ENCODE results near the gene POU3F1. TPM values are rescaled to one million over a fixed set of nuclear protein-coding genes. Genes with fewer than 3 reads are reported as not detected.

POU3F1 gene
- total RNA-seq, 4 donors from 2014 or later: 8.8 to 28.5 (median 13.5) TPM

DNA sequence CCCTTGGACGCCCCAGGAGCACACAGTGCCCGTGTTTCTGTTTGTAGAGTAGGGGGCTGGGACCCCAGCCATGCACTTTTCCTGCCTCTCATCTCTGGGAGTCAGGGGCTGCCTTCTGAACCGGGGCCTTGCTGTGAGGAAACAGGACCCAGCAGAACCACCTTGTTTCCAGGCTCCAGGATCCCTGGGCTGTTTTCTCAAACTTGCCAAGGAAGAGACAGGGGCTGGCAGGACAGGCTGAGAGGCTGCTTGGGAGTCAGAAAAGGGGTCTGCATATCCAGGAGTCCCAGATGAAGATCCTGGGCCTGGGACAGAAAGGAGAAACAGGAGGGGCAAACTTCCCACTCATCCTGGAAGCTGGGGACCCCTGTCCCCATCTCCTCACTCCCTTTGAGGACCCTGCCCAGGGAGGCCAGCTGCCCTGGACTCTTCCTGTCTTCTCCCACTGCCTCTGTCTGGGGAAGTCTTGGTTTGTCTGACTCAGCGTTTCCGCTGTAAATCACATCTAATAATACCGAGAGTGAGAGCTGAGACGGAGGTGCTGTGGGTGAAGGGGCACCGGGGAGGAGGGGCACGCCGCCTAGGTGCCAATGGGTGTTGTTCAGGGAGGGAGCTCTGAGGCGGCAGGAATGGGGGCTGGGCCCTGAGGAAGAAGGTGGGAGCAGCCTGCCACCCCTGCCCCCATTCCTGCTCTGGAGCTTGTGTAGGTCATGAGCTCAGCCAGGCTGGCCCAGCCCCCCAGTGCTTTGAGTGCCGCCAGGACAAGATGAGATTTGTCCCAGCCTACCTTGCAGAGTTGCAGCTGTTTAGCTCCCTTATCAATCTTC is 16.7 kb downstream of the POU3F1 start:
- DNase-seq (ENCODE audit: low spot score in 2 of 2): no peak
- H3K4me3 ChIP-seq: no peak overlapping the region
- peaks cover 62% of the 10 kb centered on the region for H3K4me1 ChIP-seq
- H3K27me3 ChIP-seq: no peaks in the 10 kb centered on the region
- 14% methylated on average over 11 of the region's 12 CpGs for WGBS
- H3K27ac ChIP-seq: peak overlapping the region; percentile 40
- TF ChIP-seq POLR2AphosphoS5 (IDR thresholded peaks at IDR 0.05) (no peak), POLR2A (IDR thresholded peaks at IDR 0.05) (no peak), EP300 (IDR thresholded peaks at IDR 0.05) (no peak)
- TF ChIP-seq, protein P1, sequence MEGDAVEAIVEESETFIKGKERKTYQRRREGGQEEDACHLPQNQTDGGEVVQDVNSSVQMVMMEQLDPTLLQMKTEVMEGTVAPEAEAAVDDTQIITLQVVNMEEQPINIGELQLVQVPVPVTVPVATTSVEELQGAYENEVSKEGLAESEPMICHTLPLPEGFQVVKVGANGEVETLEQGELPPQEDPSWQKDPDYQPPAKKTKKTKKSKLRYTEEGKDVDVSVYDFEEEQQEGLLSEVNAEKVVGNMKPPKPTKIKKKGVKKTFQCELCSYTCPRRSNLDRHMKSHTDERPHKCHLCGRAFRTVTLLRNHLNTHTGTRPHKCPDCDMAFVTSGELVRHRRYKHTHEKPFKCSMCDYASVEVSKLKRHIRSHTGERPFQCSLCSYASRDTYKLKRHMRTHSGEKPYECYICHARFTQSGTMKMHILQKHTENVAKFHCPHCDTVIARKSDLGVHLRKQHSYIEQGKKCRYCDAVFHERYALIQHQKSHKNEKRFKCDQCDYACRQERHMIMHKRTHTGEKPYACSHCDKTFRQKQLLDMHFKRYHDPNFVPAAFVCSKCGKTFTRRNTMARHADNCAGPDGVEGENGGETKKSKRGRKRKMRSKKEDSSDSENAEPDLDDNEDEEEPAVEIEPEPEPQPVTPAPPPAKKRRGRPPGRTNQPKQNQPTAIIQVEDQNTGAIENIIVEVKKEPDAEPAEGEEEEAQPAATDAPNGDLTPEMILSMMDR (IDR thresholded peaks at IDR 0.05): no peak
- H3K9me3 ChIP-seq: no peaks in the 10 kb centered on the region
- peaks cover 12% of the 10 kb centered on the region for H3K36me3 ChIP-seq

DNA sequence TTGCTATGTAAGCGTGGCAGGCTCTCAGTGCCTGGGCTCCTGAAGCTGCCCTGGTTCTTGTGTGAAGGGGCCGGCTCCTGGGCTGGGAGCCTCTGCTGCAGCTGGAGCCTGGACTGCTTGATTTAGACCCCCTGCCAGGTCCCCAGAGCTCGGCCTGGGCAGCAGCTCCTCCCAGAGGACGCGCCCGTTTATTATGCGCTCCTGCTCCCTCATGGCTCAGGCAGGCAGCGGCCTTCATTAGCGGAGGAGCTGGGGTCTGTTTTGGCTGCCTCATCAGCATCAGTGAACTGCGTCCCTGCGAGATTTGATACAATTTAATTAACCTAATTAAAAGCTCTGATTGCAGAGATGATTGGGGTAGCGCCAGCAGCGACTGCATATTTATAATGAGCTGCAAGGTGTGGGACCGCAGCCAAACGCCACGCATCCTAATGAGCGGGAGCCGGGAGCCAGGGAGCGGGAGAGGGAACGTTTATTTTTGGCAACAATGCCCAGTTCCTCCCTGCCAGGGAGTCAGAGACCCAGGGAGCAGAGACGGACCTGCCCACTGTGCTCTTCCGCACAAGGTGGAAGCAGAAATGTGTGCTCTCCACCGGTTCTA is 17.4 kb downstream of the POU3F1 start:
- 25% methylated on average over 16 of the region's 23 CpGs for WGBS
- Histone ChIP-seq H3K4me3 (no peak overlapping the region), H3K27ac (peak overlapping the region; percentile 40), H3K9me3 (no peaks in the 10 kb centered on the region), H3K27me3 (no peaks in the 10 kb centered on the region), H3K4me1 (peaks cover 64% of the 10 kb centered on the region), H3K36me3 (peaks cover 14% of the 10 kb centered on the region)
- TF ChIP-seq POLR2A (IDR thresholded peaks at IDR 0.05): no peak
- TF ChIP-seq POLR2AphosphoS5 (IDR thresholded peaks at IDR 0.05): no peak
- no peak for TF ChIP-seq EP300 (IDR thresholded peaks at IDR 0.05)
- TF ChIP-seq, protein P1 (IDR thresholded peaks at IDR 0.05): no peak
- DNase-seq (ENCODE audit: low spot score in 2 of 2): no peak

DNA sequence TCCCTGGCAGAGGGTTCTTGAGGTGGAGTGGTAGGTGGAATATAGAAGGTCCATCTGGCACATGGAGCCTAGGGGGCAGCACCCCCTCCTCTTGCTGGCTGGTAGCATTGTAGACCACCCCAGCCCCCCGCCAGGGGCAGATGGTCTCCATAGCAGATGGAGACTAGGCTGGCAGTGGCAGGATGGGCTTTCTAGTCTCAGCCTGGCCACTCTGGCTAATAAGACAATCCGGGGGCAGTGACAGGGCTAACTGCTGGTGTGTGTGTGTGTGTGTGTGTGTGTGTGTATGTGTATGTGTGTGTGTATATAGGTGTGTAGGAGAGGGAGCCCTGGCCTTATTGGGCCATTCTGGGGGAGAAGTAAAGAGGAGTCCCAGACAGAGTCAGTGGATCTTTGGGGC is 17.9 kb downstream of the POU3F1 start:
- H3K36me3 ChIP-seq: peaks cover 19% of the 10 kb centered on the region
- TF ChIP-seq EP300 (IDR thresholded peaks at IDR 0.05): no peak
- no peak for TF ChIP-seq POLR2A (IDR thresholded peaks at IDR 0.05)
- no peak for TF ChIP-seq POLR2AphosphoS5 (IDR thresholded peaks at IDR 0.05)
- no peak for DNase-seq (ENCODE audit: low spot score in 2 of 2)
- 83% methylated on average over 1 of the region's 2 CpGs for WGBS
- no peak overlapping the region for H3K4me3 ChIP-seq
- H3K4me1 ChIP-seq: peaks cover 64% of the 10 kb centered on the region
- H3K27me3 ChIP-seq: no peaks in the 10 kb centered on the region
- H3K27ac ChIP-seq: peak overlapping the region; percentile 16
- H3K9me3 ChIP-seq: no peaks in the 10 kb centered on the region

DNA sequence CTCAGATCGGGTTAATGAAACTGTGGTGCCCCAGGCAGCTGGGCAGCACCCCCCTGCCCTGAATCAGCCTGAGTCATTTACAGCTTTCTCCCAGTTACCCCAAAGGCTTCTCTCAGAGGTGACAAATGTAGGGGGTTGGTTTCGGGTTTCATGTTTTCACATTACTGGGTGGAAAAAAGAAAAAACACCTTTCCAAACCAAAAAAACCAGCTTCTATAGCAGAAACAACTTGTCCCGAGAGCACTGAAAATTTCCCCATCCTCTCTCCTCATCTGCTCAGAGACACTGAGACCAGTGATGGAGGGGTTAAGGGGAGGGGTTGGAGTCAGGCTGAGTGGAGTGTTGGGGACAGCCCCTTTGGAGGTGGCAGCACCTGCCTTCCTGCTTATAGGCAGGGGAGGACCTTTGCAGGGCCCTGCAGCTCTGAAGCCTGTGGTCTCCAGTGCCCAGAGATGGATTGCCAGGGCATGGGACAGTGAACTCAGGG is 18.4 kb downstream of the POU3F1 start:
- Histone ChIP-seq H3K4me1 (peaks cover 64% of the 10 kb centered on the region), H3K4me3 (no peak overlapping the region), H3K27me3 (no peaks in the 10 kb centered on the region), H3K36me3 (peaks cover 23% of the 10 kb centered on the region), H3K9me3 (no peaks in the 10 kb centered on the region), H3K27ac (peak overlapping the region; percentile 62)
- DNase-seq (ENCODE audit: low spot score in 2 of 2): no peak
- no peak for TF ChIP-seq POLR2A (IDR thresholded peaks at IDR 0.05)
- TF ChIP-seq, protein P1 (IDR thresholded peaks at IDR 0.05): no peak
- no peak for TF ChIP-seq POLR2AphosphoS5 (IDR thresholded peaks at IDR 0.05)
- no peak for TF ChIP-seq EP300 (IDR thresholded peaks at IDR 0.05)
- 44% methylated on average over 3 of the region's 3 CpGs for WGBS

DNA sequence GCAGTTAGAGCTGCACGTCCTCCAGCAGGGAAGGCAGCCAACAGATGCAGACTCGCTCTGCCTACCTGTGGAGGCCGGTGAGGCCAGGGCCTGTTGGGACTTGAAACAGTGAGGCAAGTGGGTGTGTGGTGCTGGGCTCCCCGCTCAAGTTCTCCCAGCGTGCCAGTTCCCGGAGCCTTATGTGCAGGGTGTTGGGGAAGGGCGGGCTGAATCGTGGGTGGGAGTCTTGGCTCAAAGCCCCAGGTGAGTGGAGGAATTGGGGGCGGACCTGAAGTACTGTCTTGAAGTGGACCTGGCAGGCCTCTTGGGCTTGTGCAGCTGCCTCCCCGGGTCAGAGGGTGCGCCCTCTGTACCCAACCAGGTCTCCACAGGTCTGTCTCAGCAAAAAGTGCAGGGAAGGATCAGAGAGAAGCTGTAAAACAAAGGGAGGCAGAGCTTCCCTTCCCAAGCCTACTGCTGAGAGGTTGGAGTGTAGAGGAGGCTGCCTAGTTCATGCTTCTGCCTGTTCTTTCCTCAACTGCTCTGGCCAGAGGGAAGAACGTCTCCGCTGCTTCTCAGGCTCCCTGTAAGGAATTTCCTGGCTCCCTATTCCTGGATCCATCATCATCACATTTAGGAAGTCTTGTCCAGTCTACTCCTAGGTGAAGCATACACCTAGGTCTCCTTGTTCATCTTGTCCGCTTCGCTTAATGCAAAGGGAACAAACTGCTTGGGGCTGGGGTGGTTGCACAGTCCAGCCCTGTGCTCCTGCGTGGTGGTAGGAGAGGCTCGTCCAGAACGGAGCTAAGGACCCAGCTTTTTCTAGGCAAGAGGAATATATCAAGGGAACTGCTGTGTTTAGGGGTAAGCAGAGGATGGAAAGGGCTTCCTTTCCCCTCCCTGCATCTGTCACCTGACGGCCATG is 19.1 kb downstream of the POU3F1 start:
- no peak overlapping the region for H3K4me3 ChIP-seq
- no peaks in the 10 kb centered on the region for H3K9me3 ChIP-seq
- peaks cover 64% of the 10 kb centered on the region for H3K4me1 ChIP-seq
- no peak for DNase-seq (ENCODE audit: low spot score in 2 of 2)
- TF ChIP-seq POLR2AphosphoS5 (IDR thresholded peaks at IDR 0.05): no peak
- no peak for TF ChIP-seq EP300 (IDR thresholded peaks at IDR 0.05)
- no peak for TF ChIP-seq POLR2A (IDR thresholded peaks at IDR 0.05)
- TF ChIP-seq, protein P1 (IDR thresholded peaks at IDR 0.05): no peak
- peaks cover 30% of the 10 kb centered on the region for H3K36me3 ChIP-seq
- peak overlapping the region; percentile 62 for H3K27ac ChIP-seq
- no peaks in the 10 kb centered on the region for H3K27me3 ChIP-seq
- WGBS: 62% methylated on average over 19 of the region's 19 CpGs

Data from suprapubic skin (tissue), 4 donors.